Measurements from ENCODE around the gene MRPL36.

DNA sequence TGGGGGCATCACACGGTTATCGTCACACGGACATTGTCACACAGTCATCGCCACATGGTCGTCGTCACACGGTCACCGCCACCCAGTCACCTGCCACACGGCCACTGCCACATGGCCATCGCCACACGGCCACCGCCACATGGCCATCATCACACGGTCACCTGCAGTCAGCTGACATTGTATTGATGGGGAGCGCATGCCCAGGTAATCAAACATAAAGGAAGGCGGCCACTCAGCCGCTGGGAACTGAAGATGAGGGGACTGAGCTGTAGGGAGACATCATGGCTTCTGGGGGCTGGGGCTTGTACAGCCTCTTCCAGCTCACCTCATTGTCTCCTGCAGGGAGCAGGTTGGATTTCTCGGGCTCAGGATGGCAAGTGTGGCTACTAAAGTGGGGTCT lies 49.2 kb downstream of the MRPL36 start:
- TF ChIP-seq POLR2A (IDR thresholded peaks at IDR 0.05; ENCODE audit: low read depth, low read length), result no peak
- TF ChIP-seq POLR2AphosphoS5 (IDR thresholded peaks at IDR 0.05; ENCODE audit: low read depth, low read length), result no peak

Data from GM12892 (cell line).